Measurements from ENCODE around the gene EPPIN.
"Not testable (repeated sequence)": the region's sequence is repeated elsewhere in the genome, so short reads cannot be mapped to it uniquely, and the experiment has no call there.

EPPIN gene

DNA sequence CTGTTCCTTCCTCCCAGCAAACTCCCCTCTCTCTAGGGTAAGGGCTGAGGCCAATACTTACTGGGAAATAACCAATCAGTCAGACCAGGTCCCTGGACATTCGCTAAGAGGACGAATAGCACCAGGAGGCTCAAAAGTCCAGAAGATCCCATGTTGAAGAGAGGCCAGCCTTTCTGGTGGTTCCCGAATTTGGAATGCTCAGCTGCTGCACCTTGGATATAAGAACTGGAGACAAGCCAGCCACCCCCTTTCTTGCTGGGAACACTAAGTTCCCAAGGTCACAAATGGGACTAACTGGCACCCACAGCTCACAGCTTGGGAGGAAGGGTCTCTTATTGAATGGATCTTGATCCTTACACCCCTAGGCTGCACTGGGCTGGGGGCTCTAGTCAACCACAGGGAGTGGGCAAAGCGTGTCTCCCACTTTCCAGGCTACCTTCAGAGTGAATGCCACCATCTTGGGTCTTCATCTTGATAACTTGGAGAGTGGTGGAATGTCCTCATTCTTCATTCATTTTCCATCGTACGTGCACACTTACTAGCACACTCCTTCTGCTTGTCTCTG lies at the start of gene EPPIN:
Gene EPPIN (minus strand): TSS at position 196 of the 565 bp plus-strand sequence. CDS start 44 bp downstream, at position 152.
- DNase-seq (ENCODE audit: low read depth), result no peak

DNA sequence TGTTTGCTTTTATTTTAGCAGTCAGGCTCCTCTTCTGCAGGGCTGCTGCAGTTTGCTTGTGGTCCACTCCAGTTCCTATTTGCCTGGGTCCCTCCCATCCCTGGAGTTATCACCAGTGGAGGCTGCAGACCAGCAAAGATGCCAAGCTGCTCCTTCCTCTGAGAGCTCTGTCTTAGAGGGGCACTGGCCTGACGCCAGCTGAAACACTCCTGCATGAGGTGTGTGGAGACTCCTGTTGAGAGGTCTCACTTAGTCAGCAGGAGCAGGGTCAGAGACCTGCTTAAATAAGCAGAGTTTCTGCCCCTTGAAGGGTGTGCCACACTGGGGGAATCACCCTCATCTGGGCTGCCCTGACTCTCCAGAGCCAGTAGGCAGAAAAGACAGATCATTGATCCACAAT lies 48.0 kb upstream of the EPPIN start:
- DNase-seq (ENCODE audit: low read depth), result no peak

DNA sequence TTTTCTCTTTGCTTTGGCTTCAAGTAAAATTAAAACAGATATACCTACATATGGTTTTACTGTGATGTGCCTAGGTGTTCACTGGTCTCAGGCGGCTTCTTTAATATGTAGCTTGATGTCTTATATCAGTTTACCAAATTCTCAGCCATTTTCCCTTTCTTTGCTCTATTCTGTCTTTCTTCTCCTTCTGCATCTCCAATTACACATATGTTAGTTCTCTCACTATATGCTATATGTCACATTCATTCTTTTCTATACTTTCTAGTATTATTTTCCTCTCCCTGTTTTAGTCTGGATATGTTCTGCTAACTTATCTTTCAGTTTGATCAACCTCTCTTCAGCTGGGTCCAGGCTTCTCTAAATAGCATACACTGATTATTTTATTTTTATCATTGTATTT lies 46.3 kb upstream of the EPPIN start:
- DNase-seq (ENCODE audit: low read depth), result no peak

DNA sequence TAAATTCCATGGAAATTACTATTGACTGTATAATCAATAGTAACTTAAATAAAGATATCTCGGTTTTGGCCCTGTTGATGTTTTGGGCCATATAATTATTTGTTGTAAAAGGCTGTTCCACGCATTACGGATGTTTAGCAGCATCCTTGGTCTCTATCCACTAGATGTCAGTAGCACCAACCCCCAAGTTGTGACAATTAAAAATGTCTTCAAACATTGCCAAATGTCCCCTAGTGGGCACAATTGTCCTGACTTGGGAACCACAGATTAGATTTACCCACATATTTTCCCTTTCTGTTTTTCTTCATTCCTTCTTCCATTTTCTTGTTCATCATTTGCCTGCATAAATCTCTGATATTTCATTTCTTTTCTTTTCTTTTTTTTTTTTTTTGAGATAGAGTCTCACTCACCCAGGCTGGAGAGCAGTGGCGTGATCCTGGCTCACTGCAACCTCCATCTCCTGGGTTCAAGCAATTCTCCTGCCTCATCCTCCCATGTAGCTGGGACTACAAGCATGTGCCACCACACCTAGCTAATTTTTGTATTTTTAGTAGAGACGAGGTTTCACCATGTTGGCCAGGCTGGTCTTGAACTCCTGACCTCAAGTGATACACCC lies 45.5 kb upstream of the EPPIN start:
- no peak for DNase-seq (ENCODE audit: low read depth)

DNA sequence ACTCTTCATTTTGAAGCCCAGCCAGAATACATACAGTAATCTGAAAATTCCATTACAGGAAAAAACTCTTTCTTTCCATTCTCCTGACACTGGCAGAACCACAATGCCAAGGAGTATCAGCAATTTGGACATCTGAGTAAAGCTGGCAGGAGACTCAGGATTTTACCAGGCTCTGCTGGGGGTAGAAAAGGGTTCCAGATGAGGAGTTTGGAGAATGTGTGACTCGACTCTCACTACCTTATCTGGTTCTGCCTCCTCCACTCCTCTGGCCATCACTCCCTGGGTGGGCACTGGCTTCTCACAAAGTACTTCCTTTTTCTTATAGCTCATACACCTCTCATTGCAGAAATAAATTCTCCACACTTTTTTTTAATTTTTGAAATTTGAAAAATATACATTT lies 42.5 kb upstream of the EPPIN start:
- no peak for DNase-seq (ENCODE audit: low read depth)

DNA sequence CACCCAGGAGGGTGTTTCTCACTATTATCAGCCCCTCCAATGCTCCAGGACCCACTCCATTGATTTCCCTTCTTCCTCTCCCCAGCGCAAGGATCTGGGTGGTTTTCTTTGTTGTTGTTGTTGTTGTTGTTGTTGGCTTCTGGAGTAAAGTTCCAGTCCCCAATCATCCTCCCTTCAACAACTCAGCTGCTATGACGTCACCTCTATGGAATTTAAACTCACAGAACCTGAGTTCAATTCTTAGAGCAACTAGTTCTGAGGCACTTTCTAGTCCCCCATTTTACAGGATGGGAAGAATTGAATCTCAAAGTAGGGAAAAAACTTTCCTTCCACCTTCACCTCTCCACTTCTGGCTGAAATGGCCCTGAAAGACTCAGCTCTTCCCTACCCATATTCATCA lies 41.6 kb upstream of the EPPIN start:
- DNase-seq (ENCODE audit: low read depth), result no peak

DNA sequence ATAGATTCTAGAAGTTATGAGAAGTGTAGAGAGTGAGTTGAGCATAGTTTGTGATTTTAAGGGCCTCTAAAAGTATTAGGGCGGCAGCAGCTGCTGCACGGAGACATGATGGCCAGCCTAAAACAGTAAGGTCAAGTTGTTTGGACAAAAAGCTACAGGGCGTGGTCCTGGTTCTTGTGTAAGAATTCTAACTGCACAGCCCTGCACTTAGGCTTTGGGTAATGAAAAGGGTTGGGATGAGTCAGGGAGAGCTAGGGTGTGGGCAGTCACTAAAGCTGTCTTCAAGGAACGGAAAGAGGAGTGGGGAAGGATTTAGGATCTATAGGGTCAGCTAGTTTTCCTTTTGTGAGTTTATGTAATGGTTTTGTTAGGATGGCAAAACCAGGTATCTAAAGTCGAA lies 38.8 kb upstream of the EPPIN start:
- DNase-seq (ENCODE audit: low read depth), result not testable (repeated sequence)

DNA sequence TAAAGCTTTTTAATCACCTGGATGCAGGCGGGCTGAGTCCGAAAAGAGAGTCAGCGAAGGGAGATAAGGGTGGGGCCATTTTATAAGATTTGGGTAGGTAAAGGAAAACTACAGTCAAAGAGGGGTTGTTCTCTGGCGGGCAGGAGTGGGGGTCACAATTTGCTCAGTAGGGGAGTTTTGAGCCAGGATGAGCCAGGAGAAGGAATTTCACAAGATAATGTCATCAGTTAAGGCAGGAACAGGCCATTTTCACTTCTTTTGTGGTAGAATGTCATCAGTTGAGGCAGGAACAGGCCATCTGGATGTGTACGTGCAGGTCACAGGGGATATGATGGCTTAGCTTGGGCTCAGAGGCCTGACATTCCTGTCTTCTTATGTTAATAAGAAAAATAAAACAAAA lies 37.1 kb upstream of the EPPIN start:
- not testable (repeated sequence) for DNase-seq (ENCODE audit: low read depth)

DNA sequence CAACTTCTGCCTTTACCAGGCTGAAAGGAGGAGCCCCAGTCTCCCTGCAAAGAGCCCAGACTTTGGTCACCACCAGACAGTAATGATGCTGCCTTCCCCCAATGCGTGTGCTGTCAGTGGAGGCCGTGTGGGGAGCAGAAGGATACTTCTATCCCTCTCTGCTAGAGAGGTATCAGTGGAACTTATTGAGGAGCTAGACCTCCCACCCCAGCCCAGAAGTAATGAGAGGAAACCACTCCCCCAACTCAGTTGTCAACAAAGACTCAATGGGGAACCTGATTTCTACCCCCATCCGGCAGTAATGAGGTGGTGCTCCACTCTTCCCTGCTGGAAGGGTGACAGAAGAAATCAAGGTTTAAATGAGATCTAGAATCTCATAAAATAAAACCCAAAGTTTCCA lies 36.3 kb upstream of the EPPIN start:
- DNase-seq (ENCODE audit: low read depth), result no peak

DNA sequence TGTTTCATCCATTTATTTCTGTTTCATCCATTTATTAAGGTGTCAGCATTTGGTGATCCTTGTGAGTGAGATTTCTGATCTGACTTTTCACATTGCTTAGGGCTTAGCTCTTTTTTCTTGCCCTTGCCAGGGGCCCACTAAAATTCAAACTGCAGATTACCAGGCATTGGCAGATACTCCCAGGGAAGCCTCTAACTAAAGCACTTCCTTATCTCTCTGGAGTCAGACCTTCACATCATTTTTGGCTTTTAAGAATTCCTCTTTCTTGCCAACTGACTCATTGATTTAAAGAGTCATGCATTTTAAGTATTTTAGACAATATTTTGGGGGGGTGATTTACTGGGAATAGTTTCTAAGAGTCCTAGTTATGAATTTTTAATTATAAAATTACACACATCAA lies 34.5 kb upstream of the EPPIN start:
- DNase-seq (ENCODE audit: low read depth), result no peak

DNA sequence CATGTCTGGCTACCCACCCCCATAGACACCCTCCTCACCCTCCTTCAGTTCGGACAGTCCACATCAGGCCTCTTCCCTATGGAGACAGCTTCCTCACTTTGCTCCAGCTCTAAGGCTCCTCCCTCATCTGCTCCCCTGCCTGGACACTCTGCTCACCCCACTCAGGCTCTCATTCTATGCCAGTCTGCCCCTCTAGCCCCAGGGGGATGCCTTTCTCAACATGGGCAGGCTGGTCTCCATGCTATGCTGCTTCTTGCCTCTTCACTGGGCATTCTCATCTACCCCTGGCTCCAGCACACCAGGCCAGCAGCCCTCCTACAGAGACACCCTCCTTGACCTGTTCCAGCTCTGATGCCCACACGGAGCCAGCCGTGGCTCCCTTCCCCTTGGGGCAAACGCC lies 32.0 kb upstream of the EPPIN start, which contains the start of gene WFDC8:
Gene WFDC8 (minus strand): TSS at position 101 of the 400 bp plus-strand sequence. CDS start 37 bp downstream, at position 64.
- DNase-seq (ENCODE audit: low read depth), result no peak

DNA sequence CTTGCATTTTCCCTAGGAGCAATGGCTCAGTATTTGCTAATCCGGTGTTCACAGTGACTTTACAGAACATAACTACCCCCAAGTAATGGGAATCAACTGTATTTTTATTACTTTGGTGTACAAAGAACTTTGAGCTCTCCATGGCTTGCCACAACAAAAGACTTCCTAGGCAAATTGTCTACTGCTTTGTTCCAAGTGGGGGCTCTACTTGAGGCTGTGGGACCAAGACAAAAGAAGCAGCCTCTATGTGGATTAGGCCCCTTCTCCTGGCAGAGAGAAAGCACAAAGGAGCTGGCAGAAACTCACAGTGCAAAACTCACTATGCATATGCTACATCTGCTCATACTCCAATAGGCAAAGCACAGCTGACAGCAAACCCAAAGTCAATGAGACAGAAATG lies 31.0 kb upstream of the EPPIN start:
- DNase-seq (ENCODE audit: low read depth), result no peak

DNA sequence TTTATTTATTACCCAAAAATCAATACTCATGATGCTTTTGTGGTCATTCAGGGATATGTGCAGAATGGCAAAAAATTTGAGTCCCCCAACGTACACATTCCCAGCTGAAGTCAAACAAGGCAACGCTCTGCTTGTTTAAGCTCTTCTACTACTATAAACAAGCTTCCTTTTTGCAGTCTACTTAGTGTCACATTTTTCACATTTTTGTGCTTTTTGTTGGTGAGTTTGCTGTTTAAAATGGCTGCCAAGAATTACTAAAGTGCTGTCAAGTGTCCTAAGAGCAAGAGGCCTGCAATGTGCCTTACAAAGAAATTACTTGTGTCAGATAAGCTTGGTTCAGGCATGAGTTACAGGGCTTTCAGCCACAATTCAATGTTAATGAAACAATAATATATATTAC lies 29.8 kb upstream of the EPPIN start:
- no peak for DNase-seq (ENCODE audit: low read depth)

DNA sequence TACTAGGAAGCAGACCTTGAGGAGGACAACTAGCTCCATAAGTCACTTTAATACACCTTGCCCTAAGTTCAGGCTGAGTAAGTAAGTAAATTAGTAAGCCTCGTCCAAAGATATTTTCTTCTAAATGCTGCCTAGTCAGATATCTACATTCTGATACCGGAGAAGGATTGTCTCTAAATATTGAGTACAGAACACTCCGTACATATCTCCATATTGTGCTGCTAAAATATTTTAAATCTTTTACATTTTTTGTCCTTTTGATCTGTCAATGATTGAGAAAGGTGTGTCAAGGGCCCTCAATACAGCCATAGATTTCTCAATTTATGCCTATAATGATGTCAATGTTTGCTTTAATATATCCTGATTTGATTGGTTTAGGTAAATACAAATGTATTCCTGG lies 28.7 kb upstream of the EPPIN start:
- no peak for DNase-seq (ENCODE audit: low read depth)

DNA sequence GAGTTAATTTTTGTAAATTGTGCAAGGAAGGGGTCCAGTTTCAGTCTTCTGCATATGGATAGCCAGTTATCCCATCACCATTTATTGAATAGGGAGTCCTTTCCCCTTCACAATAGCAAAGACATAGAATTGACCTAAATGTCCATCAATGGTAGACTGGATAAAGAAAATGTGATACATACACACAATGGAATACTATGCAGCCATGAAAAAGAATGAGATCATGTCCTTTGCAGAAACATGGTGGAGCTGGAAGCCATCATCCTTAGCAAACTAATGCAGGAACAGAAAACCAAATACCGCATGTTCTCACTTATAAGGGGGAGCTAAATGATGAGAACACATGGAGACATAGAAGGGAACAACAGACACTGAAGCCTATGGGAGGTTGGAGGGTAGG lies 22.4 kb upstream of the EPPIN start:
- DNase-seq (ENCODE audit: low read depth), result not testable (repeated sequence)

DNA sequence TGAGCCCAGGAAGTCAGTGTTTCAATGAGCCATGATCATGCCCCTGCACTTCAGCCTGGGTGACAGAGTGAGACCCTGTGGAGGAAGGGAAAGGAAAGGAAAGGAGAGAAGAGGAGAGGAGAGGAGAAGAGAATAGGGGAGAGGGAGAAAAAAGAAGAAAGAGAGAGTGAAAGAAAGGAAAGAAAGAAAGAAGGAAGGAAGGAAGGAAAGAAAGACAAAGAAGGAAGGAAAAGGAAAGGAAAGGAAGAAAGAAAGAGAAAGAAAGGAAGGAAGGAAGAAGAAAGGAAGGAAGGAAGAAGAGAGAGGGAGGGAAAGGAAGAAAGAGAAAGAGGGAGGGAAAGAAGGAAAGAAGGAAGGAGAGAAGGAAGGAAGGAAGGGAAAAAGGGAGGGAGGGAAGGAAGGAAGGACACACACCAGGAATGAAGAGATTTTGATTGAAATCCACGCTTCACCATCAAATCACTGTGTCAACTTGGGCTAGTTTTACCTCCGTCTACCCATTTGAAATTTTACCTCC lies 17.6 kb upstream of the EPPIN start:
- no peak for DNase-seq (ENCODE audit: low read depth)

DNA sequence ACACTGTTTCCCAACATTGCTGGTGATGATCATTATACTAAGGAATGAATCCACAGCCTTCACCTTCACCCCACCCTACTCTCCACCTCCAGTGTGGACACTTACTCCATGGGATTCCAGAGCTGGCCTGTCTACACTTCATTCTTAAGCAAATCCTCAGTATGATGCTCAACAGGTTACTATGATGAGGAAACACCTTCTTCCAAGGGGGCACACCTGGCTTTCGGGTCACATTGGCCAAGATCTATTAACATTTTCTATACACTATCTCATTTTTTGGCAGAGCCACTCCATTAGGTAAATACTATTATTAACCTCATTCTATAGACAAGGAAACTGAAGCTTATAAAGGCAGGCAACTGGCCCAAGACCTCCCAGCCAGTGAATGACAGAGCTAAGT lies 8.0 kb upstream of the EPPIN start:
- no peak for DNase-seq (ENCODE audit: low read depth)

DNA sequence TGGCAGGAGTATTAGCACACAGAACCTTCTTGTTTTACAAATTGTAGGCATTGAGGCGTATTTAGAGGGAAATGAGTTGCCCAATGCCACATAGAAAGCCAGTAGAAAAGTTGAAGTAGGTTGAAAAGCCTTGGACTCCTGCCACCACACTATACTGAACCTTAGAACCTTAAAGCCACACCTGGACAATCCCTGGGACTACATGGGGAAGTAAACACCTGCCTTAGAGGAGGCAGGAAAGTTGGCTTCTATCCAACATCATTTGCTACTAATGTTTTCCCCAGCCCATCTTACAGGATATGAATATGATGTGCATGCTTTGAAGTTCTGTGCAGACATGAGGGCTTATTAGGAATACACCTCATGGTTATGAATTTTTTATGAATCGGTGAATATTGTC lies 5.3 kb upstream of the EPPIN start:
- DNase-seq (ENCODE audit: low read depth), result no peak

DNA sequence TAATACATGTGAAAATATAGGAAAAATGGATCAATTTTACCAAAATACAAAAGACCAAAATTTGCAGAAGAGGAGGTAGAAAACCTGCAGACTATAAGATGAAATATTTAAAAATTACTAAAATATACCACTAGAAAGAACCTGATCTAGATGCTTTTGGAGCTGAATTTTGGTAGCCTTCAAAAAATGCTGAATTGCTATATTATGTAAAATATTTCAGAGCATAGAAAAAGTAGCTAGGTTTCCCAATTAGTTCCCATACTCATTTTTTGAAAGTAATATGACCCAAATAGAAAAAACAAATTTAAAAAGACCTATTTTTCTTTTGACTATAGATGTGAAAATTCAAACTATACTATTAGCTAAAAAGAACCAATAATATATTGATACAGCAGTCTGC lies 3.6 kb upstream of the EPPIN start:
- DNase-seq (ENCODE audit: low read depth), result no peak

DNA sequence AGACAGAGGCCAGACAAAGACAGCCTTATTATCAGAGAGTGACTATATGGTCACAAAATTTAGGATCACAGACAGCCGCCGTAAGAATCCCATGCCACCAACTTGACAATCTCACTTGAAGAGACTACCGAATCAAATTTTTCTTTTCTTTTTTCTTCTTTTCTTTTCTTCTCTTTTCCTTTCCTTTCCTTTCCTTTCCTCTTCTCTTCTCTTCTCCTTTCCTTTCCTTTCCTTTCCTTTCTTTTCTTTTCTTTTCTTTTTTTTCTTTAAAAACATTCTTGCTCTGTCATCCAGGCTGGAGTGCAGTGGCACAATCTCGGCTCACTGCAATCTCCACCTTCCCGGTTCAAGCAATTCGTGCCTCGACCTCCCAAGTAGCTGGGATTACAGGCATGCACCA lies 1.2 kb upstream of the EPPIN start:
- DNase-seq (ENCODE audit: low read depth), result no peak

DNA sequence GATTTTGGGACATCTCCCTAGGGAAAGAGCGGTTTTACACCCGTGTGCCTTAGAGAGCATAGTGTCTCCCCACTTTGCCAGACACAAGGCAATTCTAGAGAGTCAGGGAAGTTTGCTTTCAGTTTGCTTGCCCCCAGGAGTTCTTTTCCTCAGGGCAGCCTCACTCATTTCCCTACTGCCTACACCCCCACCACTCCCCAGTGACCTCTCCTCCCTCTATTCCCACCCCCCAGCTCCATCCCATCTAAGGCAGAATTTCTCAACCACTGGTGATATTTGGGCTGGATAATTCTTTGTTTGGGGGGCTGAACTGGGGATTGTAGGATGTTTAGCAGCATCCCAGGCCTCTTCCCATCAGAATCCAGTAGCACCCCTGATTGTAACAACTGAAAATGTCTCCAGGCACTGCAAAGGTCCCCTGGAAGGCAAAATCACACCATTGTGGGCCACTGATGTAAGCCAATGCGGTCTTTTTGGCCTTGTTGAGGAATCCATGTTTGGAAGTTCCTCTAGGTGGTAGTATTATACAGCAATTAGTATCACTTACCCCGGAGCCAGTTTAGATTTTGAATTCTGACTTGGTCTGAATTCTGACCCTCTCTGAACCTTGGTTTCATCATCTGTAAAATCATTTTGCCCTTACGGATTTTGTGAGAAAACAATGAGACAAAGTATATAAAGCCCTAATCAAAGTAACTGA lies 1.3 kb downstream of the EPPIN start:
- DNase-seq (ENCODE audit: low read depth), result peak; percentile 3

DNA sequence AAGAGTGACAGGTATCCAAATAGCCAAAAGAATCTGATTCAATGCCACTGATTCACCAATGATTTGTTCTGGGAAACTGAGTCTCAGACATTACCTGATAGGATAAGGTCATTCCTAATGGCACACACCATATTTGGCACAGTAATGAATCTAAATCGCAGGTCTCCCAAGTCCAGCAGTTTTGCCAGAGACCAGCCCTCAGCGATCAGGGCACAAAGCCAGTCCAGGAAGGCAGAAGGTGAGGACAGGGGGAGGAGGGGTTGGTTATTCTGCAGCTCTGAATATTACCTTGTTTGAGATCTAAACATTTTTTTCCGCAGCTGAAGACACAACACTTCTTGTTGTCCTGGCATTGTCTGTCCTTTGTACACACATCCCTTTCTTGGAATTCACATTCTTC lies 1.9 kb downstream of the EPPIN start:
- DNase-seq (ENCODE audit: low read depth), result no peak

DNA sequence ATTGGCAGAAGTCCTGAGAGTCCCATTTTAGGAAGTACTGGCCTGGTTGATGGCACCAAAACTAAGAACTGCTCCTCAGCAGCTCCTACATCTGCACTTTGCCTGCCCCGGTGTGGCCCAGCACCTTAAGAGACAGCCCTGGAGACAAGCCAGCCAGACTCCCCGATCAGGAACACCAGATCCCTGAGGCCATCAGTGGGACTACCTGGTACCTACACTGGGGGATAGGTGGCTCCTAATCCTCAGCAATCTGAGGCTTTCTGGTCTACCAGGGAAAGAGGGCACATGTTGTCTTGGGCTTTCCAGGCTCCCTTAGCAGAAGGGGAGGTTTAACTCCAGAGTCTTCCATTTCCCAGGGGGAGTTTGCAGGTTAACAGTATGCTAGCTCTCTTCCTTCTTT lies 7.8 kb downstream of the EPPIN start, which contains the start of gene WFDC6:
Gene WFDC6 (minus strand): TSS at position 101 of the 400 bp plus-strand sequence. CDS start 75 bp downstream, at position 26.
- no peak for DNase-seq (ENCODE audit: low read depth)
